GM23248 (cell line): ENCODE data around the gene FXR2. TPM values are rescaled to one million over a fixed set of nuclear protein-coding genes. Genes with fewer than 3 reads are reported as not detected.

ENCODE experiments used
- DNase-seq: peaks from one replicate; pipeline ENCODE4 v3.0.0-alpha.2; 2015
- H2AFZ ChIP-seq: fragments of 200-600 bp; sonication (generic); 2 replicates; pipeline ENCODE4 v1.6.1; 2016; ENCODE audit warnings: antibody characterized with exemption
- H3F3A ChIP-seq: fragments of 200-600 bp; sonication (generic); 2 replicates; pipeline ENCODE4 v1.6.1; 2016; ENCODE audit warnings: mild to moderate bottlenecking, antibody characterized with exemption, mixed run types; ENCODE audit not compliant: insufficient read depth
- H3K27ac ChIP-seq: fragments of 200-600 bp; sonication (generic); 2 replicates; pipeline ENCODE4 v1.5.1; 2016; ENCODE audit warnings: mild to moderate bottlenecking
- H3K27me3 ChIP-seq: fragments of 200-600 bp; sonication (generic); replicated peaks from 2 replicates; pipeline ENCODE4 v1.6.1; 2016; ENCODE audit warnings: mild to moderate bottlenecking; ENCODE audit not compliant: insufficient read depth
- H3K36me3 ChIP-seq: fragments of 200-600 bp; sonication (generic); 2 replicates; pipeline ENCODE4 v1.6.1; 2016; ENCODE audit warnings: low read depth, mild to moderate bottlenecking
- H3K4me1 ChIP-seq: fragments of 200-600 bp; sonication (generic); 2 replicates; pipeline ENCODE4 v1.6.1; 2016; ENCODE audit warnings: mild to moderate bottlenecking; ENCODE audit not compliant: insufficient read depth
- H3K4me2 ChIP-seq: fragments of 200-600 bp; sonication (generic); one replicate; pipeline ENCODE4 v1.6.1; 2016; ENCODE audit warnings: mild to moderate bottlenecking; ENCODE audit not compliant: unreplicated experiment
- H3K4me3 ChIP-seq: fragments of 200-600 bp; sonication (generic); 2 replicates; pipeline ENCODE4 v1.5.1; 2016; ENCODE audit warnings: mild to moderate bottlenecking
- H3K79me2 ChIP-seq: fragments of 200-600 bp; sonication (generic); 2 replicates; pipeline ENCODE4 v1.6.1; 2016; ENCODE audit warnings: mild to moderate bottlenecking; ENCODE audit not compliant: insufficient read depth
- H3K9ac ChIP-seq: fragments of 200-600 bp; sonication (generic); 2 replicates; pipeline ENCODE4 v1.6.1; 2016; ENCODE audit warnings: mild to moderate bottlenecking
- H3K9me2 ChIP-seq: fragments of 200-600 bp; sonication (generic); 2 replicates; pipeline ENCODE4 v1.6.1; 2016; ENCODE audit warnings: mixed run types, mild to moderate bottlenecking, moderate library complexity; ENCODE audit not compliant: insufficient read depth
- H3K9me3 ChIP-seq: fragments of 200-600 bp; sonication (generic); one replicate; pipeline ENCODE4 v1.6.1; 2017; ENCODE audit warnings: low read depth
- H4K20me1 ChIP-seq: fragments of 200-600 bp; sonication (generic); 2 replicates; pipeline ENCODE4 v1.6.0; 2016; ENCODE audit not compliant: insufficient read depth
- EZH2 ChIP-seq: fragments of 200-600 bp; sonication (generic); IDR thresholded peaks from 2 replicates; pipeline ENCODE4 v1.6.1; 2018; ENCODE audit warnings: antibody characterized with exemption, mild to moderate bottlenecking; ENCODE audit not compliant: insufficient read depth, poor library complexity, severe bottlenecking
- EZH2phosphoT487 ChIP-seq: fragments of 200-600 bp; sonication (generic); IDR thresholded peaks from 2 replicates; pipeline ENCODE4 v1.6.1; 2018; ENCODE audit warnings: antibody characterized with exemption, moderate library complexity, mild to moderate bottlenecking, low read depth; ENCODE audit not compliant: insufficient read depth
- WGBS, 2 experiments: methylation state at CpG; one replicate each; pipeline ENCODE4 v1.1.6; 2015 to 2017; ENCODE audit warnings: low lambda C conversion rate in 2 of 2, low coverage in 1 of 2; ENCODE audit errors: missing lambda C conversion rate in 2 of 2; 5-methylcytosine and 5-hydroxymethylcytosine counted together
- in situ Hi-C: fragments of 300-500 bp; cut with MboI; formaldehyde crosslinking; loops from 2 replicates; pipeline ENCODE4 v1.15.0; 2020
- polyA plus RNA-seq: library from polyadenylated mRNA; unstranded; fragments of >200 nt; fragmentation: Nextera tagmentation; extraction: Ambion mirVana; gene quantifications from 2 replicates; pipeline ENCODE4 v1.2.1, GENCODE V29; 2016
- total RNA-seq: library from RNA; depleted of rRNA; stranded (reverse); fragments of >200 nt; shearing (Covaris generic); gene quantifications from 2 replicates; pipeline ENCODE4 v1.2.3, GENCODE V29; 2014

Gene FXR2
- total and polyA plus RNA-seq, 2 experiments from 2014 or later = 10.9 to 57.1 TPM

GRCh38 chr17:7589891-7590691, 24.6 kb downstream of the FXR2 start, which contains the start of gene SOX15:
SOX15 (minus strand) TSS chr17:7590094; CDS start chr17:7589676, 418 bp downstream.
- peak within 1 kb of the TSS; percentile 77 for H3K4me2 ChIP-seq
- H3K9me2 ChIP-seq = no peaks in the 10 kb centered on the region
- peak; percentile 68 for DNase-seq
- peaks cover 37% of the 10 kb centered on the region for H3K4me1 ChIP-seq
- H3K36me3 ChIP-seq = peaks cover 27% of the 10 kb centered on the region
- peak within 1 kb of the TSS; percentile 44; the same call in 1 of the 2 replicates for H3K4me3 ChIP-seq
- H3K79me2 ChIP-seq = peaks cover 10% of the 10 kb centered on the region
- no peaks in the 10 kb centered on the region for H3K27me3 ChIP-seq
- no peak within 1 kb of the TSS for H2AFZ ChIP-seq
- H3K27ac ChIP-seq = peak within 1 kb of the TSS; percentile 76
- peaks cover 52% of the 10 kb centered on the region for H3F3A ChIP-seq
- no peaks in the 10 kb centered on the region for H3K9me3 ChIP-seq
- no peaks in the 10 kb centered on the region for H4K20me1 ChIP-seq
- WGBS, 2 experiments = 29 to 49% methylated on average over 10 to 24 of the region's 24 CpGs
- in situ Hi-C loops = no loop called here
- peak within 1 kb of the TSS; percentile 66 for H3K9ac ChIP-seq
- no peak for TF ChIP-seq EZH2
- no peak for TF ChIP-seq EZH2phosphoT487

DNA sequence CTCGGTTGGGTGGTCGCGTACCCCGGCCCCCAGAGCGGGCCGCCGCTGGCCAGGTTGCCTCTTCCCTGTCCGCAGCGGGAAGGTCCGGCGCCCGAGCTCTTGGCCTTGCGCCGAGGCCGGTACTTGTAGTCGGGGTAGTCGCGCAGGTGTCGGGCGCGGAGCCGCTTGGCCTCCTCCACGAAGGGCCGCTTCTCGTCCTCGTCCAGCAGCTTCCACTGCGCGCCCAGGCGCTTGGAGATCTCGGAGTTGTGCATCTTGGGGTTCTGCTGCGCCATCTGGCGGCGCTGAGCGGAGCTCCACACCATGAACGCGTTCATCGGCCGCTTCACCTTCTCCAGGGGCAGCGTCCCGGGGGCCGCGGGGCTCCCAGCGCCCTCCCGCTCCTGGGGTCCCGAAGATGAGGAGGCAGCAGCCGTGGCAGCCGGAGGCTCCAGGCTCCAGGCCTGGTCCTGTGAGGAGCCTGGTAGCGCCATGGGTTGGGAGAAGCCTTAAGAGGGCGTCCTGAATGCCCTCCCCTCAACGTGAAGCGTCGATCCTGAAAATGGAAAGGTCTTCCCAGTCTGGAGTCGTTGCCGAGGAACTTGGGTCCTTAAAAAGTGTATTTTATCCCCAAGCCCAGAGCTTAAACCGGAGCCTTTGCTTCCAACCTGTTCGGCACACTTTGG, 25.4 kb downstream of the FXR2 start:
- Histone ChIP-seq H3K27ac (peak overlapping the region; percentile 76), H3K4me2 (peak overlapping the region; percentile 77), H3K4me1 (peaks cover 44% of the 10 kb centered on the region), H4K20me1 (no peaks in the 10 kb centered on the region), H3K79me2 (peaks cover 17% of the 10 kb centered on the region), H3K36me3 (peaks cover 20% of the 10 kb centered on the region; the same call in 1 of the 2 replicates), H3K9me2 (no peaks in the 10 kb centered on the region), H3K9me3 (no peaks in the 10 kb centered on the region), H3K4me3 (peak overlapping the region; percentile 44; the same call in 1 of the 2 replicates), H3K9ac (peak overlapping the region; percentile 66), H2AFZ (no peak overlapping the region), H3K27me3 (no peaks in the 10 kb centered on the region), H3F3A (peaks cover 52% of the 10 kb centered on the region)
- TF ChIP-seq EZH2phosphoT487 (no peak), EZH2 (no peak)
- in situ Hi-C loops = no loop called here
- 7 to 8% methylated on average over 49 to 56 of the region's 56 CpGs for WGBS, 2 experiments
- peak; percentile 94 for DNase-seq

DNA sequence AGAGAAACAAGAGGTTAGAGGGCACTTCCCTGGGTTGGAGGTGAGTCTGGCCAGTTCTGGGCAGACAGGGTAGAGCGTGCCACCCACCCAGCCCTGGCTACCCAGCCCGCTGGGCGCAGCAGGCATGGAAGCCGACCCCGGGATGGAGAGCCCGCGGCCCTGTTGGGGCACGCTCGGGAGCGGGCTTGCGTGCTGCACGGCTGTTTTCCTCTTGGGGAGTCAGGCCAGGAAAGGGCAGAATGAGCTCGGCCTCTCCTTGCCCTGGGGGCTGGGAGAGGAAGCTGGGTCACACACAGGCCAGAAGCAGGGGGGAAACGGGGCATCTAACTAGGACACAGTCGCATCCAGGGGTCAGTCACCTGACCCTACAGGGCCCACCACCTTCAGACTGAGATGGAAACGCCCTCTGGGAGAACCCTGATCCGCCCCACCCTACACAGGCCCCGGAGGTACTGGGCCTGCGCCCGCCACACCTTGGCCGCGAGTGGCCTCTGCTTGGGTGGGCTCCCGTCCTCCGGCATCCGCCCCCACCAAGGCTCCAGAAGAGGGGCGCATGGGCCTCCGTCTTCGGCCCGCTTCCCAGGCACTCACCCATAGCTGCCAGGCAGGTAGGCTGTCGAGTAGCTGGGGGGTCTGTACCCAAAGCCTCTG, 26.0 kb downstream of the FXR2 start:
- Histone ChIP-seq H4K20me1 (no peaks in the 10 kb centered on the region), H3K9me2 (no peaks in the 10 kb centered on the region), H3K79me2 (peaks cover 21% of the 10 kb centered on the region), H3K4me3 (peak overlapping the region; percentile 44; the same call in 1 of the 2 replicates), H3K9ac (peak overlapping the region; percentile 66), H2AFZ (no peak overlapping the region), H3K36me3 (peaks cover 13% of the 10 kb centered on the region; the same call in 1 of the 2 replicates), H3K9me3 (no peaks in the 10 kb centered on the region), H3K4me2 (peak overlapping the region; percentile 77), H3F3A (peaks cover 45% of the 10 kb centered on the region), H3K4me1 (peaks cover 44% of the 10 kb centered on the region), H3K27ac (peak overlapping the region; percentile 76), H3K27me3 (no peaks in the 10 kb centered on the region)
- TF ChIP-seq EZH2phosphoT487 = no peak
- no peak for TF ChIP-seq EZH2
- in situ Hi-C loops = no loop called here
- DNase-seq = peak; percentile 37
- 16 to 18% methylated on average over 29 to 30 of the region's 30 CpGs for WGBS, 2 experiments

DNA sequence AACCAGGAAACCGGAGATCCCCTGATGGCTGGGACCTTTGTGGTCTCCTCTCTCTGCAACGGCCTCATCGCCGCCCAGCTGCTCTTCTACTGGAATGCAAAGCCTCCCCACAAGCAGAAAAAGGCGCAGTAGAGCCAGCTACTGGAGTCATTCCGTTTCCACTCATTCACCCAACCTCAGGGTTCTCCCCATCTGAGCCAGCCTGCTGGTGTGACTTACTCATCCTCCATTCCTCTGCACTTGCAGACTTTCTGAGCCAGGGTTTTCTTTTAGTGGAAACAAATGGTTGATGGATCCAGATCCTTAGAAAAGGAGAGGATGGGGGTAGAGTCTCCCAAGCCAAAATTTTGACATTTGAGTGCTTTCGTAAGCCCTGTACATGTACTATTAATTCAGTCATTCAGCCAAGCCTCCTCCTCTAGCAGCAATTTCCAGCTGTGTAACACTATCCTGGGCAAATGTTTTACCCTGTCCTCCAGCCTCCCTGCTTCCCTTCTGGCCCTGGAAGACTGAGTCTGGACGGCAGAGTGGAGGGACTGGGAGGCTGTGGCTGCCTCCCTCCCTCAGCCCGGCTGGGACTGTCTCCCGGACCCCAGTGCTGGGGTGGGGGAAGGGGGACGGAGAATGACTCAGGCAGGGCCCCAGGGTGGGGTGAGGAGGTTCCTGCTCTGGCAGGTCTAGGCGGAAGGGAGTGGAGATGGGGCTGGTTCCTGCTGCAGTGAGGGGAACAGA, 27.1 kb downstream of the FXR2 start:
- Histone ChIP-seq H3K27me3 (no peaks in the 10 kb centered on the region), H3K4me1 (peaks cover 52% of the 10 kb centered on the region), H2AFZ (no peak overlapping the region), H3K79me2 (peaks cover 28% of the 10 kb centered on the region), H3K9me3 (no peaks in the 10 kb centered on the region), H3K9me2 (no peaks in the 10 kb centered on the region), H4K20me1 (no peaks in the 10 kb centered on the region), H3K27ac (peak overlapping the region; percentile 78), H3K9ac (peak overlapping the region; percentile 66), H3K36me3 (peaks cover 4% of the 10 kb centered on the region; the same call in 1 of the 2 replicates), H3K4me2 (peak overlapping the region; percentile 77), H3K4me3 (peak overlapping the region; percentile 44), H3F3A (peaks cover 40% of the 10 kb centered on the region)
- in situ Hi-C loops = no loop called here
- TF ChIP-seq EZH2phosphoT487 (no peak), EZH2 (no peak)
- peak; percentile 98 for DNase-seq
- 1 to 4% methylated on average over 12 of the region's 12 CpGs for WGBS, 2 experiments
